Loucy (cell line): ENCODE results near the gene NDUFAF8.

Experiments used
- H2AFZ ChIP-seq: fragments of 200-600 bp; sonication (generic); 2 replicates; pipeline ENCODE4 v1.6.0; 2016; ENCODE audit warnings: antibody characterized with exemption, mild to moderate bottlenecking, low read length, moderate library complexity
- H3F3A ChIP-seq: fragments of 200-600 bp; 2 replicates; pipeline ENCODE4 v1.6.0; 2016; ENCODE audit warnings: antibody characterized with exemption, low read depth, mild to moderate bottlenecking
- H3K27me3 ChIP-seq: fragments of 200-600 bp; sonication (generic); 2 replicates; pipeline ENCODE4 v1.6.1; 2014; ENCODE audit warnings: low read length, mild to moderate bottlenecking; ENCODE audit not compliant: insufficient read depth, poor library complexity, severe bottlenecking
- H3K36me3 ChIP-seq: fragments of 200-600 bp; sonication (generic); 2 replicates; pipeline ENCODE4 v1.6.1; 2016; ENCODE audit warnings: low read length; ENCODE audit not compliant: insufficient read depth
- H3K4me1 ChIP-seq: fragments of 200-600 bp; sonication (generic); 2 replicates; pipeline ENCODE4 v1.5.1; 2014; ENCODE audit warnings: low read length, mild to moderate bottlenecking; ENCODE audit not compliant: insufficient read depth, poor library complexity, severe bottlenecking
- H3K4me2 ChIP-seq: fragments of 200-600 bp; sonication (generic); 2 replicates; pipeline ENCODE4 v1.6.0; 2014; ENCODE audit warnings: antibody characterized with exemption, low read length, low read depth, mild to moderate bottlenecking; ENCODE audit not compliant: poor library complexity, severe bottlenecking
- H3K4me3 ChIP-seq: fragments of 200-600 bp; sonication (generic); 2 replicates; pipeline ENCODE4 v1.5.1; 2014; ENCODE audit warnings: low read length, mild to moderate bottlenecking, mixed read lengths; ENCODE audit not compliant: poor library complexity, severe bottlenecking
- H3K79me2 ChIP-seq: fragments of 200-600 bp; sonication (generic); 2 replicates; pipeline ENCODE4 v1.6.1; 2014; ENCODE audit warnings: low read length; ENCODE audit not compliant: insufficient read depth
- H3K9ac ChIP-seq: fragments of 200-600 bp; sonication (generic); 2 replicates; pipeline ENCODE4 v1.6.0; 2014; ENCODE audit warnings: mild to moderate bottlenecking, low read depth, low read length, moderate library complexity; ENCODE audit not compliant: poor library complexity, severe bottlenecking
- H3K9me2 ChIP-seq: fragments of 200-600 bp; sonication (generic); replicated peaks from 2 replicates; pipeline ENCODE4 v1.6.1; 2016; ENCODE audit warnings: low read depth, low read length, mixed read lengths
- H3K9me3 ChIP-seq: fragments of 200-600 bp; sonication (generic); 2 replicates; pipeline ENCODE4 v1.6.1; 2014; ENCODE audit warnings: mild to moderate bottlenecking, antibody characterized with exemption, low read length, low read depth; ENCODE audit not compliant: insufficient read depth
- H4K20me1 ChIP-seq: fragments of 200-600 bp; sonication (generic); 2 replicates; pipeline ENCODE4 v1.6.0; 2014; ENCODE audit warnings: antibody characterized with exemption, low read length, mild to moderate bottlenecking; ENCODE audit not compliant: insufficient read depth, poor library complexity, severe bottlenecking
- CTCF ChIP-seq: fragments of 200-600 bp; sonication (generic); conservative IDR thresholded peaks from 2 replicates; pipeline ENCODE4 v1.5.1; 2014; ENCODE audit warnings: mild to moderate bottlenecking, antibody characterized with exemption, low read length
- EZH2phosphoT487 ChIP-seq: fragments of 200-600 bp; IDR thresholded peaks from 2 replicates; pipeline ENCODE4 v1.6.1; 2018; ENCODE audit warnings: antibody characterized with exemption, mild to moderate bottlenecking, moderate library complexity, borderline replicate concordance

NDUFAF8 gene

DNA sequence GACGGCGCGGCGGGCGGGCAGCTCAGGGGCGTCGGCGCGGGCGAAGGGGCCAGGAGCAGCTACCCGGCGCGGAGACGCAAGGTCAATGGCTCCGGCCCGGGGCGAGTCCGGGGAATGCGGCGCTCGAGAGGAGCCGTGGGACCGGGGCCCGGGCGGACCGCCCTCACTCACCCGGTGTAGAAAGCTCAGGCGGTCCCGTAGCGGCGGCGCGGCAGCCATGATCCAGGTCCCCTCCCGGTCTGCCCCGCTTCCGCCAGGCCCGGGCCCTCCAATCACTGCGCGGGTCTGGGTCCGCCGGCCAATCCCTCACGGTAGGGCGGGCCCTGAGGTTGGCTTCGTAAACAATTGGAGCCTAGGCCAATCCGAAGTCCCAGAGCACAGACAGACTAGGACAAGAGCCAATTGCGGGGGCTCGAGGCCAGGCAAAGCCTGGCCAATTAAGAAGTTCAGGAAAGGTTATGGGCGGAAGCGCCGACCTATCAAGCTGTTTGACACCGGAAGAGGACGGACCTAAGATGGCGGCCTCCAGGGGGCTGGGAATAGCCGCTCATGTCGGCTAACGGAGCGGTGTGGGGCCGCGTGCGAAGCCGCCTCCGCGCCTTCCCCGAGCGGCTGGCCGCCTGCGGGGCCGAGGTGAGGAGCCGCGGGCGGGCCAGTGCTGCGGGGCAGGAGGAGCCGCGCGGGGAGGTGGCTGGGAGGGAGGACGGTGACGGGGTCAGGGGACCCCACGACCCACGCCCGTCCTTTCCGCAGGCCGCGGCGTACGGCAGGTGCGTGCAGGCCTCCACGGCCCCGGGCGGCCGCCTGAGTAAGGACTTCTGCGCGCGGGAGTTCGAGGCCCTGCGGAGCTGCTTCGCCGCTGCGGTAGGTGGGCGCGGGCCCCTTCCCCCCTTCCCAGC is at the start of gene NDUFAF8, which contains the start of gene TEPSIN:
NDUFAF8 (plus strand) TSS at position 504 of the 899 bp plus-strand sequence; CDS start at position 550, 46 bp downstream.
TEPSIN (minus strand) TSS at position 241 of the 899 bp plus-strand sequence; CDS start at position 219, 22 bp downstream.
- peak within 1 kb of the TSS; percentile 90 for H2AFZ ChIP-seq
- H4K20me1 ChIP-seq = peaks cover 22% of the 10 kb centered on the region
- H3K36me3 ChIP-seq = no peaks in the 10 kb centered on the region
- H3K79me2 ChIP-seq = peaks cover 59% of the 10 kb centered on the region
- H3K9me2 ChIP-seq = no peaks in the 10 kb centered on the region
- peak within 1 kb of the TSS; percentile 97 for H3K4me2 ChIP-seq
- peak within 1 kb of the TSS; percentile 95 for H3K4me3 ChIP-seq
- TF ChIP-seq EZH2phosphoT487 (no peak), CTCF (no peak)
- peaks cover 35% of the 10 kb centered on the region for H3K4me1 ChIP-seq
- H3F3A ChIP-seq = no peaks in the 10 kb centered on the region
- H3K9ac ChIP-seq = peak within 1 kb of the TSS; percentile 90
- no peaks in the 10 kb centered on the region for H3K9me3 ChIP-seq
- H3K27me3 ChIP-seq = no peaks in the 10 kb centered on the region

GRCh38 chr17:81189670-81190530 is 49.2 kb upstream of the NDUFAF8 start:
- H3K9ac ChIP-seq = no peak overlapping the region
- no peaks in the 10 kb centered on the region for H3K79me2 ChIP-seq
- no peaks in the 10 kb centered on the region for H3K9me3 ChIP-seq
- H2AFZ ChIP-seq = no peak overlapping the region
- H3F3A ChIP-seq = no peaks in the 10 kb centered on the region
- no peaks in the 10 kb centered on the region for H3K4me1 ChIP-seq
- no peak overlapping the region for H3K4me3 ChIP-seq
- H4K20me1 ChIP-seq = no peaks in the 10 kb centered on the region
- TF ChIP-seq EZH2phosphoT487 = no peak
- TF ChIP-seq CTCF = no peak
- H3K36me3 ChIP-seq = peaks cover 7% of the 10 kb centered on the region; the same call in 1 of the 2 replicates
- H3K27me3 ChIP-seq = no peaks in the 10 kb centered on the region
- H3K4me2 ChIP-seq = no peak overlapping the region
- H3K9me2 ChIP-seq = no peaks in the 10 kb centered on the region

GRCh38 chr17:81190591-81190990 is 48.5 kb upstream of the NDUFAF8 start:
- Histone ChIP-seq H3K9ac (no peak overlapping the region), H4K20me1 (no peaks in the 10 kb centered on the region), H3K9me2 (no peaks in the 10 kb centered on the region), H3K27me3 (no peaks in the 10 kb centered on the region), H3K4me1 (no peaks in the 10 kb centered on the region), H3F3A (no peaks in the 10 kb centered on the region), H3K9me3 (no peaks in the 10 kb centered on the region), H3K36me3 (peaks cover 7% of the 10 kb centered on the region; the same call in 1 of the 2 replicates), H3K4me2 (no peak overlapping the region), H2AFZ (no peak overlapping the region), H3K79me2 (no peaks in the 10 kb centered on the region), H3K4me3 (no peak overlapping the region)
- TF ChIP-seq CTCF (no peak), EZH2phosphoT487 (no peak)
